Sigmoid colon (tissue), 4 donors: Measurements from ENCODE around the gene TRIP10.

Source experiments
- POLR2A ChIP-seq, 2 donors: fragments of 450-650 bp; IDR thresholded peaks; one replicate each; pipeline ENCODE4 v1.6.1; 2016; ENCODE audit warnings: antibody characterized with exemption in 2 of 2, mild to moderate bottlenecking in 2 of 2, moderate library complexity in 2 of 2
- POLR2AphosphoS5 ChIP-seq, 4 donors: sonication (generic); formaldehyde crosslinking; IDR thresholded peaks; one replicate each; pipeline ENCODE4 v1.6.1; 2017; ENCODE audit warnings: antibody characterized with exemption in 4 of 4
- TF ChIP-seq, protein P1 (sequence below), 4 experiments: fragments of 450-650 bp in 3 of 4; fragments of 200-600 bp in 1 of 4; IDR thresholded peaks; one replicate each; pipeline ENCODE4 v1.5.1; 2016 to 2019; ENCODE audit warnings: antibody characterized with exemption in 4 of 4, mild to moderate bottlenecking in 3 of 4, moderate library complexity in 2 of 4

DNA sequence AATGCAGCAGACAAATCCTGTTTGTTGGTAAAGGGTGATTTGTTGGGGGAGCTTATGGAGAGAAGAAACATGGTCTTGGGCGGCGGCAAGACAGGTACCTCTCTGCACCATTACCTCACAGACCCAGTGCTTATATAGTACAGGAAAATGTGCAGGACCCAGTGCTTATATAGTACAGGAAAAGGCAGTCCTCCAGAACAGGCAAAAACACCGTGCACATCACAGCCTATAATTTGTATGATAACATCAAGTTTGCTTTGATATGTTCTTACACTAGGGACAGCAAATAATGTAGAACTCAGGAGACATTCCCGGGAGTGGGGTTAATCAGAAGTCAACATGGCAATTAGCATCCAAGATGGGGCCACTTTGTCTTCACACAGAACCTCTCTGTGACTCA lies 53.9 kb downstream of the TRIP10 start:
- TF ChIP-seq, protein P1, sequence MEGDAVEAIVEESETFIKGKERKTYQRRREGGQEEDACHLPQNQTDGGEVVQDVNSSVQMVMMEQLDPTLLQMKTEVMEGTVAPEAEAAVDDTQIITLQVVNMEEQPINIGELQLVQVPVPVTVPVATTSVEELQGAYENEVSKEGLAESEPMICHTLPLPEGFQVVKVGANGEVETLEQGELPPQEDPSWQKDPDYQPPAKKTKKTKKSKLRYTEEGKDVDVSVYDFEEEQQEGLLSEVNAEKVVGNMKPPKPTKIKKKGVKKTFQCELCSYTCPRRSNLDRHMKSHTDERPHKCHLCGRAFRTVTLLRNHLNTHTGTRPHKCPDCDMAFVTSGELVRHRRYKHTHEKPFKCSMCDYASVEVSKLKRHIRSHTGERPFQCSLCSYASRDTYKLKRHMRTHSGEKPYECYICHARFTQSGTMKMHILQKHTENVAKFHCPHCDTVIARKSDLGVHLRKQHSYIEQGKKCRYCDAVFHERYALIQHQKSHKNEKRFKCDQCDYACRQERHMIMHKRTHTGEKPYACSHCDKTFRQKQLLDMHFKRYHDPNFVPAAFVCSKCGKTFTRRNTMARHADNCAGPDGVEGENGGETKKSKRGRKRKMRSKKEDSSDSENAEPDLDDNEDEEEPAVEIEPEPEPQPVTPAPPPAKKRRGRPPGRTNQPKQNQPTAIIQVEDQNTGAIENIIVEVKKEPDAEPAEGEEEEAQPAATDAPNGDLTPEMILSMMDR (IDR thresholded peaks at IDR 0.05) = no peak
- TF ChIP-seq POLR2AphosphoS5 (IDR thresholded peaks at IDR 0.05) = no peak
- no peak for TF ChIP-seq POLR2A (IDR thresholded peaks at IDR 0.05)
